Dedifferentiated amniotic fluid mesenchymal stem cell (primary cell): ENCODE results near the gene ZNF438.

Experiments used
- DNase-seq: peaks from one replicate; pipeline ENCODE4 v3.0.0-alpha.2; 2016; ENCODE audit errors: extremely low spot score

ZNF438 gene

GRCh38 chr10:30826679-30827078, 205.0 kb downstream of the ZNF438 start:
- DNase-seq: no peak

GRCh38 chr10:30825495-30825894, 206.2 kb downstream of the ZNF438 start:
- DNase-seq: no peak

- no peak for DNase-seq
These were observed 206.6 kb downstream of the ZNF438 start for GRCh38 chr10:30825022-30825421.

- DNase-seq: no peak
These were observed 208.0 kb downstream of the ZNF438 start for GRCh38 chr10:30823651-30824050.

- DNase-seq: no peak
These were observed 208.8 kb downstream of the ZNF438 start for GRCh38 chr10:30822693-30823465.

- DNase-seq: no peak
These were observed 209.5 kb downstream of the ZNF438 start for GRCh38 chr10:30821994-30822692.

GRCh38 chr10:30821261-30821993, 210.2 kb downstream of the ZNF438 start:
- DNase-seq: no peak

- peak; percentile 79 for DNase-seq
These were observed 211.2 kb downstream of the ZNF438 start for GRCh38 chr10:30820261-30820991.

GRCh38 chr10:30819341-30820181, 212.1 kb downstream of the ZNF438 start:
- DNase-seq: peak; percentile 54

- no peak for DNase-seq
These were observed 212.8 kb downstream of the ZNF438 start for GRCh38 chr10:30818854-30819253.

GRCh38 chr10:30818010-30818660, 213.5 kb downstream of the ZNF438 start:
- DNase-seq: no peak

GRCh38 chr10:30817541-30817940, 214.1 kb downstream of the ZNF438 start:
- no peak for DNase-seq

GRCh38 chr10:30816820-30817171, 214.9 kb downstream of the ZNF438 start:
- no peak for DNase-seq

GRCh38 chr10:30816159-30816819, 215.4 kb downstream of the ZNF438 start:
- no peak for DNase-seq

GRCh38 chr10:30813872-30814481, 217.7 kb downstream of the ZNF438 start:
- peak; percentile 27 for DNase-seq

GRCh38 chr10:30812018-30812851, 219.4 kb downstream of the ZNF438 start:
- DNase-seq: peak; percentile 40

- DNase-seq: no peak
These were observed 220.2 kb downstream of the ZNF438 start for GRCh38 chr10:30811276-30812017.

GRCh38 chr10:30810416-30810815, 221.2 kb downstream of the ZNF438 start:
- DNase-seq: no peak
